ENCODE measurements around the gene KLK3.

KLK3 gene

DNA sequence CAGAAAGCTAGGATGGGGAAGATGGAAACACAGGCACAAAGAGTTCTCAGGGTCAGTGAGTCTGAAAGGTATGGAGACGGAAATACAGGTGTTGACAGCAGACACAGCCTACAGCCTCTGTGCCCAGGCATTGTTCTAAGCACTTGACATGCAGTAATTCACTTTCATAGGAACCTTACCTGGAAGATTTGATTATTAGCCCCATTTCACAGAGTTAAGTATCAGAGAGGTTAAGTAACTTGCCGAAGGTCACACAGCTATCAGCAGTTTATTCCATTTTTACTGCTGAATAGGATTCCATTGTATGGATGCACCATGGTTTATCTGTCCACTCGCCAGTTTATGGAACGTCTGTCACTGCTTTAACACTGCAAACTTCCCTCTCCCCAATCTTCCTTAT lies 43.3 kb downstream of the KLK3 start:
- no peak for DNase-seq (ENCODE audit: low read depth in 2 of 2)

DNA sequence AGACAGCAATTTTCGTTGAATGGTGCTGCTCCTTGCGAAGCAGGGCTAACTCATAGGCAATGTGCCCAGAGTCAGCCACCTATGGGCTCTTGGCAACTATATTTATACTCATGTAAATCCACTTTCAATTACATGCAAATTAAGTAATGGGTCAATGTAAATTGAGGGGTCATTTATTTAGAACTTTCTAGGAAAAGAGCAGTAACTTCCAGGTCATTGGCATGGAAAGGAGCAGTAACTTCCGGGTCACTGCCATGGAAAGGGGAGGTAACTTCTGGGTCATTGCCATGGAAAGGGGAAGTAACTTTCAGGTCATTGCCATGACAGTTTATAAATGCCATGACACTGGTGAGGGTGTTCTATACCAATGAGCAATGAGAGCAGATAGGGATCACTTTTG lies 44.9 kb downstream of the KLK3 start:
- DNase-seq (ENCODE audit: low read depth in 2 of 2), result no peak

DNA sequence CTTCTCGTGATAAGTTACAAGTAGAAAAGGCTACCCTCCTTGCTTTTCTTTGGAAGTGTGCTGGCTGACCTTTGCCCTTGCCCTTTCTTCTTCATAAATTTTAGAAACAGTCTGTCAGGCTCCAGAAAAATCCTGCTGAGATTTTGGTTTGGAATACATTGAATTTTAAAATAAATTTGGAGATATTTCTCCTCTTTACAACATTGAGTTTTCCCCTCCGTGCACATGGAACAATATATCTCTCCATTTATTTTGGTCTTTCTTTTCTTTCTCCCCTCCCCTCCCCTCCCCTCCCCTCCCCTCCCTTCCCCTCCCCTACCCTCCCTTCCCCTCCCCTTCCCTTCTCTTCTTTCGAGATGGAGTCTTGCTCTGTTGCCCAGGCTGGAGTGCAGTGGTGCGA lies 47.9 kb downstream of the KLK3 start:
- no peak for DNase-seq (ENCODE audit: low read depth in 2 of 2)

DNA sequence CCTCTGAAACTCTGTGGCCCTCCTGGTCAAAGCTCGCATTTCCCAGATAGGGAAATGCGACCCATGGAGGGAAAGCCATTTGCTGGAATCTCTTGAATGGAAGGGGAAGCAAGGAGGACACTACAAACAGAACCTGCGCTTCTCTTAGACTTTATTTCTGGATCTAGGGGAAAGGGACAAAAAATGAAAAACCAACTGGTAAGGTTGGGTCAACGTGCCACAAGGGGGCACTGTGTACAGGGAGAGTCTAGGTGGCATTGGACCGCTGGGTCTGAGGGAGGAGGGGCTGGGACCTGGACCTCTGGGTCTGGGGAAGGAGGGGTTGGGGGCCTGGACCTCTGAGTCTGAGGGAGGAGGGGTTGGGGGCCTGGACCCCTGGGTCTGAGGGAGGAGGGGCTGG lies 51.5 kb downstream of the KLK3 start:
- peak; percentile 22 to 36 for DNase-seq (ENCODE audit: low read depth in 2 of 2)

DNA sequence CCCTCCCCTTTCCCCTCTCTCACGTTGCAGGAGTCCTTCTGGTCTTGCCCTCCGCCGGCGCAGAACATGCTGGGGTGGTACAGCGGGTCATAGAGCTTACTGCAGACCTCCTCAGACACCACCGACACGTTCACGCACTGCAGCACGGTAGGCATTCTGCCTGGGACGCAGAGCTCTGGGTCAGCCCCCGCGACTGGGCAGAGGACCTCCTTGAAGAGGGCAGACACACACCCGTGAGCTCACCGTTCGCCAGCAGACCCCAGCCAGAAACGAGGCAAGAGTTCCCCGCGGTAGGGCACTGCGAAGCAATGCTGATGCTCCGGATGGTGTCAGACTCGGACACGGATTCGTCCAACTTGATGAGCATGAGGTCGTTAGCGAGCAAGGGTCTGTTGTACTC lies 53.6 kb downstream of the KLK3 start:
- no peak for DNase-seq (ENCODE audit: low read depth in 2 of 2)

DNA sequence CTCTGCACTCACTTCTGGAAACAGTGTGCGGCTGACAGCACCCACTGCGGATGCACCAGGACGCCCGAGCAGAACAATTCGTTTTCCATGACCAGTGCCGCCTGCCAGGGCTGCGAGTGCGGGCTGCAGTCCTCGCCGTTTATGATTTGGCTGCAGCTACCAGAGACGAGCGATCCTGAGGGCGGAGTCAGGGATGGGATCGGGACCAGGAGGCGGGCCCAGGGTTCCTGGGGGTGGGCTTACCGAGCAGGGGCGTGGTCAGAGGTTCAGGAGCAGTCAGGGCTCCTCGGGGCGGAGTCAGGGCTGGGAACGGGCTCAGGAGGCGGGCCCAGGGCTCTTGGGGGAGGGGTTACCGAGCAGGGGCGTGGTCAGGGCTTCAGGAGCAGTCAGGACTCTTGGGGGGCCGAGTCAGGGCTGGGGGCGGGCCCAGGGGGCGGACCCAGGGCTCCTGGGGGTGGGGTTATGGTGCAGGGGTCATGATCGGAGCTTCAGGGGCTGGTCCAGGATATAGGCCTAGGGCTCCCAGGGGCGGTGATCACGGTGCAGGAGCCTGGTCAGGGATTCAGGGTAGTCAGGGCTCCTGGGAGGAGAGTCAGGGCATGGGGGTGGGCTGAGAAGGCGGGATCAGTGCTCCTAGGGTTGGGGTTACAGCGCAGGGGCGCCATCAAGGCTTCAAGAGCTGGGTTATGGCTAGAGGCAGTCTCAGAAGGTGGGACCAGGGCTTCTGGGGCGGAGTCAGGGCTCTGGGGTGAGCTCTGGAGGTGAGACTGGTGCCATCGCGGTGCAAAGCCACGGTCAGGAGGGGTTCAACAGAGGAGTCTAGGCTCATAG lies 54.7 kb downstream of the KLK3 start:
- peak; percentile 23 to 52 for DNase-seq (ENCODE audit: low read depth in 2 of 2)

Data from stimulated activated CD8-positive, alpha-beta memory T cell treated with anti-CD3 and anti-CD28 coated beads, Interleukin-2, amount 100 ng/mL, for 48 hours (primary cell).